Uterine smooth muscle cell (primary cell): ENCODE measurements around the gene TIMM50. TPM values are rescaled to one million over a fixed set of nuclear protein-coding genes. Genes with fewer than 3 reads are reported as not detected.

Experiments
- total RNA-seq: library from RNA; depleted of rRNA; stranded (reverse); fragments of >200 nt; gene quantifications from 2 replicates; pipeline ENCODE4 v1.2.3, GENCODE V29; 2014

The TIMM50 gene
- total RNA-seq: 57.5 and 84.0 TPM in 2 replicates

GRCh38 chr19:39480337-39481228, at the start of gene TIMM50:
TIMM50 (plus strand) TSS chr19:39480838; CDS start chr19:39480854, 16 bp downstream.

GRCh38 chr19:39435499-39436349, 44.9 kb upstream of the TIMM50 start, which contains the start of gene RPS16:
RPS16 (minus strand) TSS chr19:39435949; CDS start chr19:39435895, 54 bp downstream.

GRCh38 chr19:39445196-39446111, 35.2 kb upstream of the TIMM50 start, which contains the start of gene SUPT5H:
SUPT5H (plus strand) TSS chr19:39445582; CDS start chr19:39445891, 309 bp downstream.

GRCh38 chr19:39498798-39499642, 18.4 kb downstream of the TIMM50 start, which contains the start of gene DLL3:
DLL3 (plus strand) TSS chr19:39498947; CDS start chr19:39498975, 28 bp downstream.

GRCh38 chr19:39514840-39515550, 34.4 kb downstream of the TIMM50 start, which contains the start of gene SELENOV:
SELENOV (plus strand) TSS chr19:39515139; CDS start chr19:39515213, 74 bp downstream.

GRCh38 chr19:39532233-39533002, 51.8 kb downstream of the TIMM50 start, which contains the start of gene EID2B:
EID2B (minus strand) TSS chr19:39532852; CDS start chr19:39532802, 50 bp downstream.

GRCh38 chr19:39539518-39540332, 59.1 kb downstream of the TIMM50 start, which contains the start of gene EID2:
EID2 (minus strand) TSS chr19:39540161; CDS start chr19:39540079, 82 bp downstream.

Other genes starting within 250 kb of the TIMM50 start
- gene IFNL3, start 235.8 kb upstream of the TIMM50 start, total RNA-seq: not detected in 2 replicates
- gene IFNL4, start 232.0 kb upstream of the TIMM50 start, total RNA-seq: not detected in 2 replicates
- not detected in 2 replicates for gene IFNL2, start 212.4 kb upstream of the TIMM50 start, total RNA-seq
- gene IFNL1, start 184.4 kb upstream of the TIMM50 start, total RNA-seq: not detected in 2 replicates
- gene LRFN1, start 160.0 kb upstream of the TIMM50 start, total RNA-seq: 0.25 TPM in 1 of 2 replicates, not detected in the other
- gene GMFG, start 144.8 kb upstream of the TIMM50 start, total RNA-seq: 0.44 and 0.50 TPM in 2 replicates
- gene SAMD4B, start 138.4 kb upstream of the TIMM50 start, total RNA-seq: 59.9 and 60.4 TPM in 2 replicates
- gene PAF1, start 89.7 kb upstream of the TIMM50 start, total RNA-seq: 38.4 and 55.6 TPM in 2 replicates
- gene MED29, start 89.5 kb upstream of the TIMM50 start, total RNA-seq: 15.2 and 20.6 TPM in 2 replicates
- 1.8 and 3.0 TPM in 2 replicates for gene ZFP36, start 74.0 kb upstream of the TIMM50 start, total RNA-seq
- 9.0 and 16.4 TPM in 2 replicates for gene PLEKHG2, start 68.2 kb upstream of the TIMM50 start, total RNA-seq
- 111 and 167 TPM in 2 replicates for gene RPS16, start 44.9 kb upstream of the TIMM50 start, total RNA-seq
- 63.1 and 67.6 TPM in 2 replicates for gene SUPT5H, start 35.3 kb upstream of the TIMM50 start, total RNA-seq
- gene DLL3, start 18.1 kb downstream of the TIMM50 start, total RNA-seq: 0.12 and 0.55 TPM in 2 replicates
- gene SELENOV, start 34.3 kb downstream of the TIMM50 start, total RNA-seq: not detected in 2 replicates
- 4.5 and 7.5 TPM in 2 replicates for gene EID2B, start 52.0 kb downstream of the TIMM50 start, total RNA-seq
- gene EID2, start 59.3 kb downstream of the TIMM50 start, total RNA-seq: 10.2 and 16.3 TPM in 2 replicates
- not detected in 2 replicates for gene LGALS13, start 121.7 kb downstream of the TIMM50 start, total RNA-seq
- gene LGALS16, start 175.1 kb downstream of the TIMM50 start, total RNA-seq: not detected in 2 replicates
- gene LGALS14, start 223.6 kb downstream of the TIMM50 start, total RNA-seq: not detected in 2 replicates